Activated T-cell treated with anti-CD3 and anti-CD28 coated beads for 24 hours (primary cell): ENCODE results near the gene OR2AP1.
"Not testable (repeated sequence)": the region's sequence is repeated elsewhere in the genome, so short reads cannot be mapped to it uniquely, and the experiment has no call there.

ENCODE experiments used
- DNase-seq: peaks from one replicate; pipeline ENCODE4 v3.0.0-alpha.2; 2020; ENCODE audit warnings: low read depth

The OR2AP1 gene

DNA sequence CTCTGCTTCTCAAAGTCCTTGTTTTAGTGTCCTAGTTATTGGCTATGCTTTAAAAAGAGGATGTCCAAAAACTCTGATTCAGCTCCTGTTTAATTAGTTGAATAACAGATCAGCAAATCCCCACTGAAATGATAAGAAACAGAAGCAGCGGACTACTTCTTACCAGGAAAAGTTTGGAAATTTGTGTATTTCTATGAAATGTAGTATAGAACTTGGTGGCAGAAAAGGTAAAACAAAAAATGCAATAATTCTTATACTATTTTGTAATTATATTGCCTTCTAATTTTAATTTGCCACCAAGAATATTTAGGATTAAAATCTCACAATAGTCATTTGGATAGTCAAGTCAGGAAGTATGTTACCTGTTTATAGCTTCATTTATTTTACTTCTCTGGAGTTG is at the start of gene OR2AP1:
OR2AP1 (plus strand) TSS at position 301 of the 400 bp plus-strand sequence. CDS start 1,947 bp downstream, outside the sequence.
- no peak for DNase-seq

- not testable (repeated sequence) for DNase-seq
Measured at GRCh38 chr12:55548235-55548634, 24.0 kb upstream of the OR2AP1 start.

DNA sequence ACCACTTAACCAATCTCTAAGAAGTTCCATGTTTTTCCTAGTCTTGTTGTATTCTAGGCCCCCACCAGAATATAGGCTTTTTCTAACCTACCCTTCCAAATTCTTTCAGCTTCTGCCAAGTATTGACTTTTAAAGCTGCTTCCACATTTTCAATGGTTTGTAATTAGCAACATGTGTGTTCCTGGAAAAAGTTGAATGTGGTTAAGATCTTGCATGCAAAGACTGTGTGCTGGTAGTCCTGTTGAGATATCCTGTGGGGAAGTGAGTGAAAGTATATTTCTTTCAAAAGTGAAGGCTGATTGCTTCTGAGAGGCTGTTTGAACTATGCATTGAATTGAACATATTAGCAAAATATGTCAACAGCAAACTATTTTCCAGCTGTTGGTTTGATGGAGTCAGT is 23.5 kb upstream of the OR2AP1 start:
- no peak for DNase-seq

DNA sequence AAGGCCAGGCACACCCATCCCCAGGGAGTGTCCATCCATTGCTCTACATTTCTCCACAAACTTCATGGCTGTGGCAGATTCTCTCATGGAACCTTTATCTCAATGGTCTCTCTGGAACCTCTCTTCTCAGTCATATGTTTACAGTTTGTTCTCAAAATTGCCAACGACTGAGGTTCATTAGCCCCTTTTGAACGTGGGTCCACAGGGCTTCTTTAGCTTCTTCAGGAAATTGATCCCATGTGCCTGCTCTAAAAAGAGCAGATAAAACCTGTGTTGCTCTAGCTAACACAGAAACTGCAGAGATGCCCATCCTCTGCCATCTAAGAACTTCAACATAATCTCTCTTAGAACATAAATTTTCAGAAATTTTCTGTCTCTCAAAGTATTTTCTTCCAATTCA is 23.0 kb upstream of the OR2AP1 start, which contains the start of gene OR6C4:
OR6C4 (plus strand) TSS at position 301 of the 400 bp plus-strand sequence. CDS start 1,625 bp downstream, outside the sequence.
- no peak for DNase-seq

GRCh38 chr12:55554296-55554695 is 18.0 kb upstream of the OR2AP1 start:
- no peak for DNase-seq

DNA sequence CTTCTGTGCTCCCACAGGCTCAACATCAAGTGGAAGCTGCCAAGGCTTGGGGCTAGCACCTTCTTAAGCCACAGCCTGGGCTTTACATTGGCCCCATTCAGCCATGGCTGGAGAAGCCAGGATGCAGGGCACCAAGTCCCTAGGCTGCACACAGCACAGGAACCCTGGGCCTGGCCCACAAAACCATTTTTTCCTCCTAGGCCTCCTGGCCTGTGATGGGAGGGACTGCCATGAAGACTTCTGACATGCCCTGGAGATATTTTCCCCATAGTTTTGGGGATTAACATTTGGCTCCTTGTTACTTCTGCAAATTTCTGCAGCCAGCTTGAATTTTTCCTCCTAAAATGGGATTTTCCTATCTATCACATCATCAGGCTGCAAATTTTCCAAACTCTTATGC is 2.2 kb upstream of the OR2AP1 start:
- DNase-seq: not testable (repeated sequence)

- DNase-seq: not testable (repeated sequence)
Measured at GRCh38 chr12:55570689-55571088, 1.6 kb upstream of the OR2AP1 start.

- no peak for DNase-seq
Measured at GRCh38 chr12:55582066-55582465, 9.8 kb downstream of the OR2AP1 start.

DNA sequence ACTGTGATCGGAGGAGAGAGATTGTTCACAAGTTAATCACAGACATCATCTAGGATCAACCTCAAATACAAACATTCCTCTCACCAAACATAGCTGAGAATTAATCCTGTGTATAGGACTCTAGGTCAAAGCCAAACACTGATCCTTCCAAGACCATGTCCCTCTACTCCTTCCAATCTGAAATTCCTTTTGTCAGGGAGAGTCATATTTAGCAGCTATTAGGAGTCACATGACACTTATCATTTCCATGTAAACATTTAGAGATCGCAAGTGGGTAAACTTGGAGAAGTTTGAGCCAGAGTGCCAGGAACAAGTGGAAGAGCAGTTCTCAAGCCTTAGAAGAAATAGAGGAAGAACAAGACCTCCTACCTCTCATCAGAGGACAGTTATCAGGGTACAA is 13.5 kb downstream of the OR2AP1 start:
- DNase-seq: no peak

DNA sequence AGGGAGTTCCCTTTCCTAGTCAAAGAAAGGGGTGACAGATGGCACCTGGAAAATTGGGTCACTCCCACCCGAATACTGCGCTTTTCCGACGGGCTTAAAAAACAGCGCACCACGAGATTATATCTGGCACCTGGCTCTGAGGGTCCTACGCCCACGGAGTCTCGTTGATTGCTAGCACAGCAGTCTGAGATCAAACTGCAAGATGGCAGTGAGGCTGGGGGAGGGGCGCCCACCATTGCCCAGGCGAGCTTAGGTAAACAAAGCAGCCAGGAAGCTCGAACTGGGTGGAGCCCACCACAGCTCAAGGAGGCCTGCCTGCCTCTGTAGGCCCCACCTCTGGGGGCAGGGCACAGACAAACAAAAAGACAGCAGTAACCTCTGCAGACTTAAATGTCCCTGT is 17.9 kb downstream of the OR2AP1 start:
- not testable (repeated sequence) for DNase-seq

DNA sequence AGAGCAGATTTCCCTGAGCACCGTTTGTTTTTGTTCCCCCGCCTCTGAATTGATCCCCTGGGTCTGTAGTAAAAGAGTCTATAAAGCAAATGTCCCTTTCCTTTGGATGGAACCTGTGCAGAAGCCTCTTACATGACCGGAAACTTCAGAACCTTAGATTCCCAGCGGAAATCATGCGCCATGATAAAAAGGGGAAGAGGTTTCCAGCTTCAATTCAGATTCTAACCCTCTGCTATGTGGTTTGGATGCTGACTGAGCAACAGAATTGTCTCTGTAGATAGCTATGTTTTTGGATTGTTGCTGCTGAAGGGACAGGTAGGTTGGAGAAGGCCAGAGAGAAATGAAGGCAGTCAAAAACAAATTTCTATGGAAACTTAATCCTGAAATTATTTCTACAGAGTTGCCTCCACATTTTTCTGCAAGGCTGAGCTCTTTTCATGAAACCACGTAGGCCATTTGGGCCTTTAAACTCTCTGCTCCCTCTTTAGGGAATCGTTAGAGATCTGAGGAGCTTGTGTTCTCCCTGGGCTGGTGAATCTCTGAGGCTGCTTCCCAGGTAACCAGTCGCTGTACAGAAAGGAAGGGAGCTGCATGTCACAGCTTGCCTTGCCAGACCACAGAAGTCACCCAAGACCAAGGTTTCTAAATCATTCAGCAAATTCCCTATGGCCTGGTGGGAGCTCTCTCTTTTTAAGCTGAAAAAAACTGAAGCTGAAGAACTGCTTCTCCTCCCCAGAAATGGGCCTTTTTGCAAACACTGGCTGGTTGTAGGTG is 35.7 kb downstream of the OR2AP1 start:
- no peak for DNase-seq

DNA sequence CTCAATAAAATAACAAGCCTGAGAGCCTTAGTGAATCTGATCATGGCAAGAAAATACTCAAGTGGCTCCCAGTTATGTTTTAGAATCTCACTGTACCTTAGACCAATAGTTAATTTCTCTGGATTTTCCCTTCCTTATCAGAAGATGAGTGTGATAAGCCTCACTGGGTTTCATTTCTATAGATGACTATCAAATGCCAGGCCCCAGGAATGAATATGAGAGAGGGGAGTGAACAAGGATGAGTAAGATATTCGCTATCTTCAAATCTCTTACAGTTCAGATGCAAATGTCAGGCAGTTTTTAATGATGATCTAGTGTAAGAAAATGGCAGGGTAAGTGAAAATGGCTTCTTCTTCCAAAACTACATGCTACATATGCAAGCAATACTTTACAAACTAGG is 38.3 kb downstream of the OR2AP1 start:
- DNase-seq: no peak

GRCh38 chr12:55612646-55613045 is 40.4 kb downstream of the OR2AP1 start:
- DNase-seq: no peak

DNA sequence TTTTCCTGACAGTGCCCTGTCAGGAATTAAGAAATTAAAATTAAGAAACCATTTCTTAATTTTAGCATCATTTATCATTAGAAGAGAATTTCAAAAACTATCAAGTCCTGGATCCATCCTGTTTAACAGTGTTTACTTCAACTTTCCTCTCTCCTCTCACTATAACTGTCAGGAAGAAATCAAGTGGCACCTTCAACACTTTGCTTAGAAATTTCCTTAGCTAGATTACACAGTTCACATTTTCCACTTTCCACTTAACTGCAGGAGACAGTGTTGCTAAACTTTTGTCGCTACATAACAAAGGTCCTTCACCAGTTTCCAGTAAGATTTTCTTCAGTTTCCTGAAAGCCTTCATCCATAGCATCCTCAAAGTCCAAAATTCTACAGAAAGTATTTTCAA is 42.5 kb downstream of the OR2AP1 start:
- DNase-seq: no peak

- DNase-seq: peak; percentile 51
Measured at GRCh38 chr12:55619354-55620138, 47.3 kb downstream of the OR2AP1 start.

- no peak for DNase-seq
Measured at GRCh38 chr12:55624056-55624455, 51.8 kb downstream of the OR2AP1 start.
